Panc1 (cell line): Measurements from ENCODE around the gene NDRG2. TPM values are rescaled to one million over a fixed set of nuclear protein-coding genes. Genes with fewer than 3 reads are reported as not detected.

Experiments
- ATAC-seq: fragments of 200-7000 bp; cut with Tn5 transposase; 2 replicates; pipeline ENCODE4 v1.9.1; 2020; ENCODE audit warnings: mild to moderate bottlenecking, moderate library complexity
- BruUV-seq: library from RNA; stranded (reverse); fragments of 400-500 nt; replicated peaks from 2 replicates; lab custom pipeline; 2021; lab: Mats Ljungman, UMichigan
- CTCF ChIA-PET: fragments of 300-600 bp; sonication (Branson Sonifier 250); formaldehyde crosslinking; loops from one replicate; lab custom pipeline; 2022; ENCODE audit warnings: antibody characterized with exemption; lab: Charles Lee
- POLR2A ChIA-PET: fragments of 300-600 bp; sonication (Branson Sonifier 250); formaldehyde crosslinking; loops from one replicate; lab custom pipeline; 2022; ENCODE audit warnings: antibody characterized with exemption; lab: Charles Lee
- DNase-seq: peaks from one replicate; pipeline ENCODE4 v3.0.0-alpha.2; 2010; ENCODE audit warnings: low read depth, low spot score
- H3K27ac ChIP-seq: 2 replicates; pipeline ENCODE4 v1.5.1; 2011; ENCODE audit warnings: mild to moderate bottlenecking, low read length, inconsistent platforms
- H3K27me3 ChIP-seq: fragments of 200-500 bp; sonication (Bioruptor generic); 2 replicates; pipeline ENCODE4 v1.6.0; 2014; ENCODE audit warnings: low read length, inconsistent platforms; ENCODE audit not compliant: control insufficient read depth, insufficient read depth
- H3K36me3 ChIP-seq: fragments of 200-500 bp; sonication (Bioruptor generic); 2 replicates; pipeline ENCODE4 v1.5.1; 2014; ENCODE audit warnings: inconsistent platforms, mild to moderate bottlenecking, low read length, moderate library complexity; ENCODE audit not compliant: control insufficient read depth, insufficient read depth
- H3K4me1 ChIP-seq: 2 replicates; pipeline ENCODE4 v1.5.1; 2011; ENCODE audit warnings: inconsistent platforms, mild to moderate bottlenecking, low read length, moderate library complexity; ENCODE audit not compliant: control insufficient read depth, insufficient read depth
- H3K4me3 ChIP-seq, 2 experiments: 2 replicates each; pipeline ENCODE4 v1.5.1; 2011 to 2012; ENCODE audit warnings: low read depth in 2 of 2, low read length in 2 of 2, mild to moderate bottlenecking in 2 of 2, inconsistent platforms in 1 of 2, moderate library complexity in 1 of 2
- H3K9me3 ChIP-seq: fragments of 200-500 bp; sonication (Bioruptor generic); 2 replicates; pipeline ENCODE4 v1.5.1; 2014; ENCODE audit warnings: low read depth, mild to moderate bottlenecking, inconsistent platforms, low read length, moderate library complexity; ENCODE audit not compliant: control insufficient read depth, insufficient read depth
- CTCF ChIP-seq: fragments of 450-650 bp; IDR thresholded peaks from 2 replicates; pipeline ENCODE4 v1.5.1; 2017; ENCODE audit warnings: mild to moderate bottlenecking
- POLR2AphosphoS5 ChIP-seq: IDR thresholded peaks from 2 replicates; pipeline ENCODE4 v1.6.1; 2012; ENCODE audit warnings: mild to moderate bottlenecking, low read depth, low read length, moderate library complexity
- REST ChIP-seq, 2 experiments: IDR thresholded peaks; 2 replicates each; pipeline ENCODE4 v1.6.1; 2011 to 2012; ENCODE audit warnings: low read depth in 2 of 2, control low read depth in 1 of 2, low read length in 1 of 2, mild to moderate bottlenecking in 1 of 2, moderate library complexity in 1 of 2; ENCODE audit not compliant: insufficient read depth in 1 of 2
- SIN3A ChIP-seq: IDR thresholded peaks from 2 replicates; pipeline ENCODE4 v1.6.1; 2012; ENCODE audit warnings: low read depth, mild to moderate bottlenecking, low read length, moderate library complexity, borderline replicate concordance; ENCODE audit not compliant: insufficient read depth
- TCF7L2 ChIP-seq: IDR thresholded peaks from 2 replicates; pipeline ENCODE4 v1.6.1; 2011; ENCODE audit warnings: mild to moderate bottlenecking, low read depth, low read length, inconsistent platforms
- in situ Hi-C: cut with HindIII; loops from 2 replicates; pipeline ENCODE4 v1.10.0; 2016; ENCODE audit warnings: low sequenced_read_pairs, low pct_unique_long_range_greater_than_20kb
- intact Hi-C: fragments of 100-400 bp; cut with micrococcal nuclease; formaldehyde crosslinking; loops from one replicate; pipeline ENCODE4 v1.10.0; 2022; ENCODE audit not compliant: unreplicated experiment
- microRNA-seq: library from miRNA; unstranded; fragments of <30 nt; microRNA quantifications from one replicate; pipeline ENCODE4 v1.1.0, GENCODE V29; 2020; ENCODE audit not compliant: unreplicated experiment
- total RNA-seq: library from RNA; stranded (reverse); gene quantifications from one replicate; pipeline ENCODE4 v1.2.1, GENCODE V29; 2021; ENCODE audit not compliant: unreplicated experiment

The NDRG2 gene
- total RNA-seq, 1 experiment from 2014 or later: 1.6 TPM

DNA sequence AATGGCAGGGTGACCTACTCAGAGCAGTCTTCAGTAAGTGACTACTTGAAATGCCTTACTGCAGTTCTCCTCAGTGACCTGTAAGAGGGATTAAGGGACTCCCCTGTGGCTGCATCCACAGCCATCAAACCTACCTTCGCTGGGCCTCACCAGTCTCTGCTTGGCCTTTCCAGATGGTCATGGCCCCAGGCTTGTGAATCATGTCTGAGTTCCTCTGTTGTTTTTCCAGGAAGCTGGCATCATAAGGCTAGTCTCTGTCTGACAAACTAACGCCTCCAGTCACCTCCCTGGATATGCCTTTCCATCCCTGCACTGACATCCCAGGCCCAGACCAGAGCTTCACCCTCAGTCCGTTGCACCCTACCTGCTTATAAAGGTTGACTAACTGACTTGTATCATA, 55.5 kb downstream of the NDRG2 start:
- no peaks in the 10 kb centered on the region for H3K9me3 ChIP-seq
- no TSS peak for BruUV-seq
- H3K36me3 ChIP-seq: no peaks in the 10 kb centered on the region
- intact Hi-C loops: no loop called here
- ChIA-PET POLR2A (no interaction called here), CTCF (no interaction called here)
- H3K4me3 ChIP-seq: no peak overlapping the region
- in situ Hi-C loops: no loop called here
- no peak overlapping the region for H3K27ac ChIP-seq
- TF ChIP-seq POLR2AphosphoS5 (no peak), REST (IDR thresholded peaks at IDR 0.05; ENCODE audit: insufficient read depth in 1 of 2, low read depth in 2 of 2, low read length in 1 of 2) (no peak), SIN3A (no peak), TCF7L2 (no peak), CTCF (no peak)
- ATAC-seq (no peak), DNase-seq (no peak)
- peaks cover 2% of the 10 kb centered on the region; the same call in 1 of the 2 replicates for H3K27me3 ChIP-seq
- no peaks in the 10 kb centered on the region for H3K4me1 ChIP-seq

Small RNA genes lying within 50 kb of the gene (microRNA-seq; reads per million reads assigned to microRNA genes)
- not detected for gene MIR6717

Other genes starting within 250 kb of the NDRG2 start
- not detected for gene RNASE6, start 243.8 kb downstream of the NDRG2 start, total RNA-seq
- 0.69 TPM for gene RNASE1, start 222.2 kb downstream of the NDRG2 start, total RNA-seq
- gene RNASE3, start 133.7 kb downstream of the NDRG2 start, total RNA-seq: not detected
- gene RNASE2, start 69.6 kb downstream of the NDRG2 start, total RNA-seq: not detected
- 39.6 TPM for gene METTL17, start 35.1 kb downstream of the NDRG2 start, total RNA-seq
- not detected for gene SLC39A2, start 25.8 kb downstream of the NDRG2 start, total RNA-seq
- not detected for gene TPPP2, start 5.2 kb upstream of the NDRG2 start, total RNA-seq
- not detected for gene RNASE13, start 9.7 kb upstream of the NDRG2 start, total RNA-seq
- gene RNASE7, start 17.3 kb upstream of the NDRG2 start, total RNA-seq: not detected
- gene RNASE8, start 32.8 kb upstream of the NDRG2 start, total RNA-seq: not detected
- 11.1 TPM for gene ARHGEF40, start 45.2 kb upstream of the NDRG2 start, total RNA-seq
- 19.9 TPM for gene ZNF219, start 73.6 kb upstream of the NDRG2 start, total RNA-seq
- gene TMEM253, start 76.0 kb upstream of the NDRG2 start, total RNA-seq: 0.33 TPM
- not detected for gene OR5AU1, start 131.0 kb upstream of the NDRG2 start, total RNA-seq
- gene HNRNPC, start 244.4 kb upstream of the NDRG2 start, total RNA-seq: 537 TPM